HepG2 (cell line): ENCODE results near the gene HHATL. TPM values are rescaled to one million over a fixed set of nuclear protein-coding genes. Genes with fewer than 3 reads are reported as not detected.

Experiments
- ATAC-seq: fragments of 200-7000 bp; cut with Tn5 transposase; 3 replicates; pipeline ENCODE4 v1.9.1; 2020; ENCODE audit warnings: mild to moderate bottlenecking, moderate library complexity
- BruUV-seq: library from RNA; stranded (reverse); fragments of 400-500 nt; replicated peaks from 2 replicates; lab custom pipeline; 2021; lab: Mats Ljungman, UMichigan
- CTCF ChIA-PET: fragments of 300-600 bp; formaldehyde crosslinking; extraction: SDS; loops from one replicate; lab custom pipeline; 2021; ENCODE audit warnings: low total read pairs, inconsistent platforms, low intra/inter-chr PET ratio; lab: Yijun Ruan, JAX
- POLR2A ChIA-PET: fragments of 350-600 bp; sonication (Branson Sonifier 250); formaldehyde crosslinking; loops from one replicate; lab custom pipeline; 2020; ENCODE audit warnings: antibody characterized with exemption, inconsistent platforms; lab: Yijun Ruan, JAX
- DNase-seq: peaks from one replicate; pipeline ENCODE4 v3.0.0-alpha.2; 2015; ENCODE audit warnings: low spot score
- FAIRE-seq: peaks from 3 replicates; lab custom pipeline; 2011; peaks lifted over from hg19 to GRCh38; lab: Jason Lieb, UNC
- H2AFZ ChIP-seq: one replicate; pipeline ENCODE4 v1.6.1; 2011; ENCODE audit warnings: low read length, inconsistent platforms
- H3K27ac ChIP-seq: fragments of 300-600 bp; 3 replicates; pipeline ENCODE4 v1.8.0; 2011; ENCODE audit warnings: mixed run types, mild to moderate bottlenecking, mixed read lengths, low read length, inconsistent platforms; ENCODE audit not compliant: insufficient read depth; ENCODE audit errors: extremely low read length
- H3K27me3 ChIP-seq, 2 experiments: fragments of 200-600 bp in 1 of 2; 2 replicates in 1 of 2; 3 replicates in 1 of 2; pipeline versions ENCODE4 v1.6.0 to v1.8.0; 2011; ENCODE audit warnings: low read length in 2 of 2, mild to moderate bottlenecking in 2 of 2, moderate library complexity in 2 of 2, inconsistent platforms in 1 of 2; ENCODE audit not compliant: insufficient read depth in 2 of 2, control insufficient read depth in 1 of 2
- H3K36me3 ChIP-seq, 2 experiments: fragments of 200-600 bp in 1 of 2; replicated peaks in 1 of 2; 2 replicates in 1 of 2; 3 replicates in 1 of 2; pipeline versions ENCODE4 v1.5.1 to v1.8.0; 2011; ENCODE audit warnings: low read length in 2 of 2, inconsistent platforms in 1 of 2; ENCODE audit not compliant: insufficient read depth in 2 of 2, control insufficient read depth in 1 of 2
- H3K4me1 ChIP-seq: 2 replicates; pipeline ENCODE4 v1.5.1; 2012; ENCODE audit warnings: low read length, inconsistent platforms; ENCODE audit not compliant: insufficient read depth
- H3K4me2 ChIP-seq: 2 replicates; pipeline ENCODE4 v1.6.0; 2011; ENCODE audit warnings: low read depth, low read length, inconsistent platforms
- H3K4me3 ChIP-seq, 3 experiments: fragments of 200-600 bp in 1 of 3; sonication (generic), shearing (Covaris generic) in 1 of 3; replicated peaks in 1 of 3; 2 replicates each; pipeline ENCODE4 v1.5.1; 2011 to 2016; ENCODE audit warnings: low read length in 3 of 3, inconsistent platforms in 2 of 3, low read depth in 2 of 3, mild to moderate bottlenecking in 2 of 3, control low read depth in 1 of 3, mixed read lengths in 1 of 3; ENCODE audit not compliant: insufficient read depth in 1 of 3
- H3K79me2 ChIP-seq: one replicate; pipeline ENCODE4 v1.6.1; 2011; ENCODE audit warnings: low read length, inconsistent platforms; ENCODE audit not compliant: insufficient read depth
- H3K9ac ChIP-seq: 2 replicates; pipeline ENCODE4 v1.6.0; 2011; ENCODE audit warnings: mild to moderate bottlenecking, low read depth, low read length, inconsistent platforms; ENCODE audit not compliant: insufficient read depth
- H3K9me3 ChIP-seq: 2 replicates; pipeline ENCODE4 v1.5.1; 2012; ENCODE audit warnings: mild to moderate bottlenecking, low read length
- H4K20me1 ChIP-seq: 2 replicates; pipeline ENCODE4 v1.6.0; 2011; ENCODE audit warnings: inconsistent platforms, mild to moderate bottlenecking, low read length, moderate library complexity; ENCODE audit not compliant: insufficient read depth
- AKNA ChIP-seq: sonication (generic); formaldehyde crosslinking; IDR thresholded peaks from 2 replicates; pipeline ENCODE4 v1.4.0; 2020; ENCODE audit warnings: missing genetic modification reagents, borderline replicate concordance
- ATRX ChIP-seq: sonication (generic); formaldehyde crosslinking; IDR thresholded peaks from 2 replicates; pipeline ENCODE4 v1.4.0; 2020; ENCODE audit warnings: missing genetic modification reagents, borderline replicate concordance
- IRF9 ChIP-seq: sonication (generic); formaldehyde crosslinking; IDR thresholded peaks from 2 replicates; pipeline ENCODE4 v1.8.0; 2022; ENCODE audit warnings: missing genetic modification reagents, mild to moderate bottlenecking, borderline replicate concordance
- MEF2D ChIP-seq: sonication (generic); formaldehyde crosslinking; IDR thresholded peaks from 2 replicates; pipeline ENCODE4 v1.5.1; 2020; ENCODE audit warnings: mild to moderate bottlenecking, missing genetic modification reagents
- NFYC ChIP-seq: IDR thresholded peaks from 2 replicates; pipeline ENCODE4 v1.6.1; 2016; ENCODE audit warnings: missing genetic modification reagents, missing compliant biosample characterization
- SMAD1 ChIP-seq: sonication (generic); formaldehyde crosslinking; IDR thresholded peaks from 2 replicates; pipeline ENCODE4 v1.4.0; 2020; ENCODE audit warnings: missing genetic modification reagents, low read depth, mild to moderate bottlenecking, borderline replicate concordance
- SYNCRIP ChIP-seq: fragments of 200-400 bp; formaldehyde crosslinking; IDR thresholded peaks from 2 replicates; pipeline ENCODE4 v1.6.1; 2018; ENCODE audit warnings: mild to moderate bottlenecking, low read depth, low read length; ENCODE audit not compliant: insufficient read depth
- TGIF2 ChIP-seq: IDR thresholded peaks from 2 replicates; pipeline ENCODE4 v1.6.1; 2016; ENCODE audit warnings: control low read depth, missing compliant biosample characterization
- ZFYVE20 ChIP-seq: sonication (generic); formaldehyde crosslinking; IDR thresholded peaks from 2 replicates; pipeline ENCODE4 v1.8.0; 2023; ENCODE audit warnings: low read depth, mild to moderate bottlenecking, moderate library complexity, missing genetic modification reagents, borderline replicate concordance
- ZNF3 ChIP-seq: IDR thresholded peaks from 2 replicates; pipeline ENCODE4 v1.7.0; 2017; ENCODE audit warnings: inconsistent platforms
- ZNF484 ChIP-seq: sonication (generic); formaldehyde crosslinking; IDR thresholded peaks from 2 replicates; pipeline ENCODE4 v1.5.1; 2020; ENCODE audit warnings: mild to moderate bottlenecking, low read depth, missing genetic modification reagents, borderline replicate concordance
- ZNF790 ChIP-seq: sonication (generic); formaldehyde crosslinking; IDR thresholded peaks from 2 replicates; pipeline ENCODE4 v1.8.0; 2022; ENCODE audit warnings: missing genetic modification reagents, mild to moderate bottlenecking, borderline replicate concordance
- ZSCAN20 ChIP-seq: sonication (generic); formaldehyde crosslinking; IDR thresholded peaks from 2 replicates; pipeline ENCODE4 v1.4.0; 2020; ENCODE audit warnings: missing genetic modification reagents, mild to moderate bottlenecking, borderline replicate concordance
- WGBS: methylation state at CpG from one replicate; pipeline ENCODE4 v1.1.6; 2017; ENCODE audit warnings: low lambda C conversion rate; 5-methylcytosine and 5-hydroxymethylcytosine counted together
- in situ Hi-C: cut with HindIII; loops from 2 replicates; pipeline ENCODE4 v1.10.0; 2017; ENCODE audit warnings: low pct_unique_long_range_greater_than_20kb; ENCODE audit not compliant: extremely low pct_ligation_motif_present
- intact Hi-C: fragments of 100-400 bp; cut with micrococcal nuclease; formaldehyde crosslinking; loops from one replicate; pipeline ENCODE4 v1.10.0; 2022; ENCODE audit not compliant: unreplicated experiment
- polyA plus RNA-seq, 8 experiments: library from polyadenylated mRNA; depleted of rRNA in 3 of 8; stranded (reverse) in 7 of 8; unstranded in 1 of 8; fragments of >200 nt; fragmentation: Illumina TruSeq in 4 of 8; extraction: Trizol in 4 of 8; gene quantifications; 2 replicates each; pipeline versions ENCODE4 v1.2.1 to v1.2.3, GENCODE V29; 2011 to 2016; ENCODE audit warnings: low read depth in 4 of 8, missing spikeins in 1 of 8, mixed read lengths in 1 of 8; ENCODE audit not compliant: insufficient read depth in 1 of 8
- total RNA-seq, 5 experiments: library from RNA; depleted of rRNA; stranded (reverse); fragments of >200 nt; fragmentation: Illumina TruSeq; extraction: Trizol; gene quantifications; 2 replicates each; pipeline ENCODE4 v1.2.3, GENCODE V29; 2016; ENCODE audit warnings: low read depth in 1 of 5

Gene HHATL
- total and polyA plus RNA-seq, 2 of the 13 experiments (the other 11 are each of a cell fraction or from before 2014, with no cell fraction given) = 0.26 TPM; not detected in 1

- ATAC-seq = no peak
- H3K36me3 ChIP-seq = no peaks in the 10 kb centered on the region
- no peak overlapping the region for H3K27ac ChIP-seq
- FAIRE-seq = no peak
- H2AFZ ChIP-seq = no peak overlapping the region
- peaks cover 67% of the 10 kb centered on the region for H3K4me1 ChIP-seq
- no peak overlapping the region for H3K9ac ChIP-seq
- no peaks in the 10 kb centered on the region for H4K20me1 ChIP-seq
- BruUV-seq = no TSS peak
- H3K9me3 ChIP-seq = no peaks in the 10 kb centered on the region
- in situ Hi-C loops (no loop called here), intact Hi-C loops (no loop called here)
- TF ChIP-seq MEF2D (CRISPR knock-in tag) = no peak
- TF ChIP-seq SYNCRIP = no peak
- TF ChIP-seq TGIF2 (CRISPR knock-in tag) = no peak
- no peak for TF ChIP-seq IRF9
- TF ChIP-seq ZNF3 (CRISPR knock-in tag) = no peak
- no peak for TF ChIP-seq ZSCAN20 (CRISPR knock-in tag)
- no peak for TF ChIP-seq SMAD1 (CRISPR knock-in tag)
- no peak for TF ChIP-seq ATRX
- no peak for TF ChIP-seq ZNF484
- no peak for TF ChIP-seq NFYC (CRISPR knock-in tag)
- TF ChIP-seq AKNA (CRISPR knock-in tag) = no peak
- TF ChIP-seq ZNF790 (CRISPR knock-in tag) = no peak
- TF ChIP-seq ZFYVE20 (CRISPR knock-in tag) = no peak
- ChIA-PET POLR2A (interaction anchor here (0.7 to 2.9 kb wide), 4 partner anchors 10 to 143 kb away, joined by 3 to 10 read pairs (median 8); partner anchors contain the start of gene NKTR), CTCF (interaction anchor here (0.8 to 2.4 kb wide), 2 partner anchors 13 to 171 kb away, joined by 3 to 9 read pairs; no protein-coding TSS in a partner anchor)
- WGBS = 83% methylated on average over 7 of the region's 7 CpGs
- DNase-seq = no peak
- no peaks in the 10 kb centered on the region for H3K27me3 ChIP-seq
- no peak overlapping the region for H3K4me2 ChIP-seq
- H3K4me3 ChIP-seq = no peak overlapping the region
- no peaks in the 10 kb centered on the region for H3K79me2 ChIP-seq
These were observed 40.8 kb upstream of the HHATL start for GRCh38 chr3:42743204-42743995.
